Right atrium auricular region (tissue), 2 donors: ENCODE data around the gene PCSK6. TPM values are rescaled to one million over a fixed set of nuclear protein-coding genes. Genes with fewer than 3 reads are reported as not detected.

Experiments
- DNase-seq: peaks from one replicate; pipeline ENCODE4 v3.0.0-alpha.2; 2019; ENCODE audit warnings: low spot score
- H3K27ac ChIP-seq, 2 donors: fragments of 200-600 bp; sonication (generic); 1 replicate in 1 of 2; 2 replicates in 1 of 2; pipeline ENCODE4 v1.5.1; 2016 to 2019
- H3K27me3 ChIP-seq, 2 donors: fragments of 200-600 bp; sonication (generic); one replicate each; pipeline versions ENCODE4 v1.5.1 to v1.6.0; 2017 to 2019
- H3K36me3 ChIP-seq: fragments of 200-600 bp; sonication (generic); one replicate; pipeline ENCODE4 v1.5.1; 2016
- H3K4me1 ChIP-seq, 2 donors: fragments of 200-600 bp; sonication (generic); one replicate each; pipeline versions ENCODE4 v1.5.1 to v1.6.0; 2017 to 2019
- H3K4me3 ChIP-seq, 2 donors: fragments of 200-600 bp; sonication (generic); 1 replicate in 1 of 2; 2 replicates in 1 of 2; pipeline ENCODE4 v1.5.1; 2017 to 2019; ENCODE audit warnings: mild to moderate bottlenecking in 1 of 2, moderate library complexity in 1 of 2
- H3K9me3 ChIP-seq, 2 donors: fragments of 200-600 bp; sonication (generic); one replicate each; pipeline ENCODE4 v1.5.1; 2019
- CTCF ChIP-seq, 2 donors: fragments of 200-600 bp; sonication (generic); IDR thresholded peaks; one replicate each; pipeline ENCODE4 v1.5.1; 2019; ENCODE audit warnings: antibody characterized with exemption in 2 of 2
- total RNA-seq, 2 donors: library from RNA; depleted of rRNA; stranded (reverse); fragments of >200 nt; gene quantifications; one replicate each; pipeline ENCODE4 v1.1.0, GENCODE V29; 2016

The PCSK6 gene
- total RNA-seq, 2 donors from 2014 or later = 14.4 to 19.9 TPM

GRCh38 chr15:101491734-101492640 is 2.5 kb upstream of the PCSK6 start:
- Histone ChIP-seq H3K4me1 (peaks cover 0 to 18% of the 10 kb centered on the region in 2 donors), H3K9me3 (no peaks in the 10 kb centered on the region), H3K27me3 (no peaks in the 10 kb centered on the region), H3K36me3 (no peaks in the 10 kb centered on the region), H3K27ac (no peak overlapping the region), H3K4me3 (no peak overlapping the region)
- TF ChIP-seq CTCF (IDR thresholded peaks at IDR 0.05) = no peak
- DNase-seq = peak; percentile 52

DNA sequence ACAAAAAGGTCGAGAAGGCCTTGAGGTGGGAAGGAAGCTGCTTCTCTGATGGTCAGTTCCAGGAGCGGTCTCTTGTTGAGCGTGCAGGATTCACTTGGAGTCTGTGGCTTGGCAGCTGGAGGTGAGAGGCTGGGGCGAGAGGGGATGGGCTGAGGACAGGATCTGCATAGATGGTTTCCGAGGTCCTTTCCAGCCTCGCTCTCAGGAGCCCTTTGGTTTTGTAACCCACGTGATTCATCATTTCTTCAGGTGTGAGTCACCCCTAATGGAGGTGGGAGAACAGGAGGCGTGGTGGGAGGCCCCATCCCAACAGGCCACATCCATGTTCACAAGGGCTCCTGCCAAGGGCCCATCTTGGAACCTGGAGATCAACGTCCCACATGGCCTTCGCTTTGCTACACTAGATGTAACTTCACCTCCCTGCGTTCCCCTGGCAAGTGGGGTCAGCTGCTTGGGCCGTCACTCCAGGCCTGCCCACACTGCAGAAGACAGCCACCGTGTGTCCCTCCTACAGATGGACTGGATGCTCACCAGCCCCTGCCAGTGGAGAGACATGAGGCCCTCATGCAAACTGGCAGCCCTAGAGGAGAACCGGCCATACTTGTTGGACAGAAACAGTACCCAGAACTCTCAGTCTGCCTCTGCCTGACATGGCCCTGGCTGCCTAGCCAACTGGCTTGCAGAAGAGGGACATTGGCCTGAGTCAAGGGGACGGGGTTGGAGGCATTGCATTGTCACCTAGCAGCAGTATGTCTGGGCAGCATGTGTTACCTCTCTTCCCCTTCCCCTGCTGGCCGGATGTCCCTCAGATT is 1.6 kb upstream of the PCSK6 start:
- H3K4me1 ChIP-seq = peaks cover 0 to 11% of the 10 kb centered on the region in 2 donors
- no peak for TF ChIP-seq CTCF (IDR thresholded peaks at IDR 0.05)
- no peak overlapping the region for H3K4me3 ChIP-seq
- no peak overlapping the region for H3K27ac ChIP-seq
- H3K27me3 ChIP-seq = no peaks in the 10 kb centered on the region
- no peaks in the 10 kb centered on the region for H3K36me3 ChIP-seq
- peak; percentile 60 for DNase-seq
- no peaks in the 10 kb centered on the region for H3K9me3 ChIP-seq

GRCh38 chr15:101490408-101490891 is 943 bp upstream of the PCSK6 start:
- peak; percentile 52 for DNase-seq
- Histone ChIP-seq H3K4me1 (peaks cover 0 to 9% of the 10 kb centered on the region in 2 donors), H3K36me3 (no peaks in the 10 kb centered on the region), H3K27me3 (no peaks in the 10 kb centered on the region), H3K9me3 (no peaks in the 10 kb centered on the region), H3K4me3 (no peak overlapping the region), H3K27ac (no peak overlapping the region)
- TF ChIP-seq CTCF (IDR thresholded peaks at IDR 0.05) = no peak

- Histone ChIP-seq H3K27me3 (no peaks in the 10 kb centered on the region), H3K4me3 (peak overlapping the region; percentile 42 to 52), H3K9me3 (no peaks in the 10 kb centered on the region), H3K36me3 (no peaks in the 10 kb centered on the region), H3K27ac (no peak overlapping the region), H3K4me1 (peaks cover 0 to 9% of the 10 kb centered on the region in 2 donors)
- peak; percentile 57 for DNase-seq
- no peak for TF ChIP-seq CTCF (IDR thresholded peaks at IDR 0.05)
Observed at GRCh38 chr15:101489237-101489598, 289 bp downstream of the PCSK6 start.

DNA sequence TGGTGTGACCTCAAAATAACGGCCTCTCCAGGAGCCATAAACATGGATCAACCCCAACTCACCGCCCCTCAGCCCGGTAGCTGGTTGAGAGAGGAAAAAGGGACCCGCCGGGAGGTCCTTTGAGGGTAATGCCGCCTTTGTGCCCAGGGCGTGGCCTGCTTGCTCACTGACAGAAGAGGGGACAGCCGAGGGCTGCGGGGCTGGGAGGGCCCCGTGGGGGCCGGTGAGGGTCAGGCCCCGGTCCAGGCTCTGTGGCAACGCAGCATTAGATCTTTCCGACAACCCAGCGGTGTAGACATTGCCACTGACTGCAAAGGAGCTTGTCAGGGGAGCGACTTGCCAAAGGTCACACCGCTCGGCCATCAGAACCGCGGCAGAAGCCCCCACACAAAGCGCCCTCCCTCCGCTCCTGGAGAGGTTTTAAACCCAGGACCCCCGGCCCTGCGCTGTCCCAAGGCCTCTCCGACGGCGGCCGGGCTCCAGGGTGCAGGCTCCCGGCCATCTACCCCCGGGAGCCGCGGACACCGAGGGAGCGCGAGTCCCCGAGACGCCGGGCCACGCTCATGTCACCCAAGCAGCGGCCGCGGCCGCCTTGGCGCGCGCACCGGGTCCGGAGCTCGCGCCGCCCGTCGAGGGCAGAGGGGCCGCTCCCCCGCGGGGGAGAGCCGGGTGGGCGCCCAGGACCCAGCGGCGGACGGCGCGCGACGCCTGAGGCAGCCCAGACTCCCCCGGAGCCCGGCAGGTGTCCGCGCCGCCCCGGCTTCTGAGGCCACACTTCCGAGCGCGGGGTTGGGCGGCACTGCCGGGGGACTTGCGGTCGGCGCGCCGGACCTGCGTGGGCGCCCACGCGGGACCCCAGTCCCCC is 975 bp downstream of the PCSK6 start:
- Histone ChIP-seq H3K36me3 (no peaks in the 10 kb centered on the region), H3K4me1 (peaks cover 0 to 9% of the 10 kb centered on the region in 2 donors), H3K27ac (peak overlapping the region; percentile 21 to 41), H3K9me3 (no peaks in the 10 kb centered on the region), H3K4me3 (peak overlapping the region; percentile 42 to 52), H3K27me3 (no peaks in the 10 kb centered on the region)
- TF ChIP-seq CTCF (IDR thresholded peaks at IDR 0.05) = no peak
- DNase-seq = peak; percentile 57
